Measurements from ENCODE around the gene ASTN2.
A peak's percentile ranks its signal among the peaks of the same experiment; 100 is the strongest.

Gene ASTN2

DNA sequence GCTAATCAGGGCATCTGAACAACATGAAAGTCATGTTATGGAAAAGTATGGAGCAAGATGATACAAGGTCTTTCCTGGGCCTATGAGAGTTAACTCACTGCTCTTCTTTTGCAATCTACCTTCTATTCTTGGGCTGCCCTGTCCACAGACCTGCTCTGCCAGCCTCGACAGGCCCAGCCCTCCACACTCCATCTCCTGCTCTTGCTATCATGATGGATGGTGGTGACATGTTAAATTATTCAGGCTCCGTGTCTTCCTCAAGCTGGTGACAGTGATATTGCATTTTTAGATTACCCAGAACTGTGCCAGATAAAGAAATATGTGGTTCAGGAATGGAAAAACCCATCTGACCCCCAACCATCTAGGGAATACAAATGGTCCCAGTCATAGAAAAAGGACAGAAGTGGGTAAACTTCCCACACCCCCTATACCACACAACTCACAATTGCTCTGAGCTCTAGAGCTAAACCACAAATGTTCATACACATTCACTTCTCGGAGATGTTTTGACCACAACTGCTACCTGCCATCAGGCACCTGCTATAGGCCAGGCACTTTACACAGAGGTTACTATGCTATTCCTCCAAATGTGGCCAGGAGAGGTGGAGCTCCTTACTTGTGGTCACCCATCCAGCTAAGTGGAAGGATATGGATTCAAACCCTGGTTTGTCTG is 311.3 kb downstream of the ASTN2 start:
- Histone ChIP-seq H3K9ac (no peak overlapping the region), H3K4me1 (peaks cover 0 to 12% (median 3%) of the 10 kb centered on the region in 10 experiments; a peak in 8 of 20 replicates), H4K20me1 (no peaks in the 10 kb centered on the region), H3K4me2 (peak overlapping the region in 8 of 11 experiments; percentile 11 to 48 (median 26); a peak in 12 of 22 replicates), H3K27me3 (no peaks in the 10 kb centered on the region), H3K36me3 (no peaks in the 10 kb centered on the region), H3K27ac (no peak overlapping the region), H3K9me3 (replicated peaks in 1 of 11) (no peaks in the 10 kb centered on the region), H3K4me3 (no peak overlapping the region)
- TF ChIP-seq Cebpa-rat (IDR thresholded peaks at IDR 0.05) = no peak

DNA sequence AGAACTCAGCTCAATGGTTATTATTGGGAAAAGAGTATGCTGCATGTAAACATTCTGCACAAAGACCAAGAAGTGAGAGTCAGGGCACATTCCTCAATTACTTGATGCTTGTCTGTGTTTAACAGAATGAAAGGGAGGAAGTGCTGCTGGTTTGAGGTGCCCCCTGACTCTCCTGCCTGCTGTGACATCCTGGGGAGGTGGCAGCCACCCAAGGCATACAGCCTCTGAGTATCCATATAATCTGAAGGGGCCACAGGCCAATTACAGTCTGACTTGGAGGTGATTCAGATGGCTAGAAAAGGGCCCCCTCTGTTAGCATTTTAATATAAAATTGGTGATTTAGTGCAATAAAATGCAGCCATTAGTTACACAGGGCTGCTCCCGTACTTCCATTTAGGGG is 313.8 kb downstream of the ASTN2 start:
- H3K4me3 ChIP-seq = no peak overlapping the region
- H3K4me1 ChIP-seq = peaks cover 0 to 12% (median 3%) of the 10 kb centered on the region in 10 experiments; a peak in 8 of 20 replicates
- H3K9me3 ChIP-seq (replicated peaks in 1 of 11) = no peaks in the 10 kb centered on the region
- no peaks in the 10 kb centered on the region for H4K20me1 ChIP-seq
- H3K27me3 ChIP-seq = no peaks in the 10 kb centered on the region
- no peaks in the 10 kb centered on the region for H3K36me3 ChIP-seq
- no peak for TF ChIP-seq Cebpa-rat (IDR thresholded peaks at IDR 0.05)
- H3K4me2 ChIP-seq = no peak overlapping the region
- no peak overlapping the region for H3K27ac ChIP-seq
- no peak overlapping the region for H3K9ac ChIP-seq

DNA sequence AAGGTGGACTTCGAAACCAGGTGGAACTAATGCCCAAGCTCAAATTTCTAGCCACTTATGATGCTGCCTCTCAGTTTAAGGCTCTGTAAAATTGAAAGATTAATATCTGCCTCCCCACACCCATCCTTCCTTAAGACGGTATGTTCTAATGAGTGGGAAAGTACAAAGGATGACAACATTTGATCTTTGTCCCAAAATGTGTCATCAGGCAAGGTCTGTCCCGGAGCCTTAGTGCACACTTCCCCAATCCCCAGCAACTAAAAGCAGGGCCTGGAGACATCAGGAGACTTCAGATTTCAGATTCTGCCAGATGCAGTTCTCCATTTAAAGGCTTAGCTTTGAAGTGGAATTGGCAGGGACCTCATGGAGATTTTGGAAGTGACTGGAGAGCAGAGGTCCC is 316.5 kb downstream of the ASTN2 start:
- H3K9ac ChIP-seq = no peak overlapping the region
- no peak overlapping the region for H3K27ac ChIP-seq
- H3K4me1 ChIP-seq = peaks cover 0 to 4% (median 0%) of the 10 kb centered on the region in 10 experiments; a peak in 8 of 20 replicates
- TF ChIP-seq Cebpa-rat (IDR thresholded peaks at IDR 0.05) = no peak
- H3K9me3 ChIP-seq (replicated peaks in 1 of 11) = no peaks in the 10 kb centered on the region
- H3K36me3 ChIP-seq = 0 out of 22 replicates have a peak, but pooled peaks cover 0 to 6% (median 0%) of the 10 kb centered on the region in 11 experiments
- no peaks in the 10 kb centered on the region for H4K20me1 ChIP-seq
- H3K4me2 ChIP-seq = no peak overlapping the region
- no peak overlapping the region for H3K4me3 ChIP-seq
- no peaks in the 10 kb centered on the region for H3K27me3 ChIP-seq

DNA sequence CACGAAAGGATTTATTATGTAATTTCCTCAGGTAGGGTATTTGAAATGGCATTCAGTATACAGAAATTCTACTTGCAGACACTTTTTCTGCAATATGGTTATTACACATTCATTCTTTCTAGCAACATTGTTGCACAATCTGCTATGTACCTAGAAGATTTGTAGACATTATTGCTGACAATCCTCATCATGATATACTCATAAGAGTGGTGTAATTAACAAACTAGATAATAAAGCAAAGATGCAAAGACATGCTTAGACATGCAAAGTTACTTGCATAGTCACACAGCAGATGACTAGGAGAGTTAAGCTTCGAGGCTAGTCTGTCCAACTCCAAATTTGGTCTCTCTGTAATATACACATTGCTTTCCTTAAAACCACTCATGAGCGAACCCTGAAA is 317.1 kb downstream of the ASTN2 start:
- Histone ChIP-seq H3K4me1 (no peaks in the 10 kb centered on the region), H3K27ac (no peak overlapping the region), H3K27me3 (no peaks in the 10 kb centered on the region), H3K36me3 (0 out of 22 replicates have a peak, but pooled peaks cover 0 to 6% (median 0%) of the 10 kb centered on the region in 11 experiments), H3K9me3 (replicated peaks in 1 of 11) (no peaks in the 10 kb centered on the region), H3K9ac (no peak overlapping the region), H3K4me2 (no peak overlapping the region), H4K20me1 (no peaks in the 10 kb centered on the region), H3K4me3 (no peak overlapping the region)
- TF ChIP-seq Cebpa-rat (IDR thresholded peaks at IDR 0.05) = no peak

DNA sequence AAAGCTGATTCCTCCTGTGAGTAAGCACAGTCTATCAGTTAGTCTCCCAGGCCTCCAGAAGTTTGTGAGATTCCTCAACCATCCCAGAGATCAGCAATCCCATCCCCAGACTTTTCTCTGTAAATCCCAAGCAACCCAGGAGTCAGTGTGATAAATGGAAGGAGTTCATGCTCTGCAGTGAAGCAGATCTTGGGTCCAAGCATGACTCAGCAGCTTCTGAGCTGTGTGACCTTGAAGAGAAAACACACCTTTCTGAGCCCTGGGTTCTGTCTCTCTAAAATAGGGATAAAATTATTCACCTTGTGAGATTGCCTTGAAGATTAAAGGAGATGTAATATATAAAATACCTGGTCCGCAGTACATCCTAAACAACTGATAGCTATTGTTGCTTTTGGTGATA is 318.7 kb downstream of the ASTN2 start:
- no peaks in the 10 kb centered on the region for H3K27me3 ChIP-seq
- H3K27ac ChIP-seq = no peak overlapping the region
- no peak overlapping the region for H3K4me2 ChIP-seq
- no peak for TF ChIP-seq Cebpa-rat (IDR thresholded peaks at IDR 0.05)
- 0 out of 22 replicates have a peak, but pooled peaks cover 0 to 6% (median 0%) of the 10 kb centered on the region in 11 experiments for H3K36me3 ChIP-seq
- H4K20me1 ChIP-seq = no peaks in the 10 kb centered on the region
- H3K9me3 ChIP-seq (replicated peaks in 1 of 11) = no peaks in the 10 kb centered on the region
- no peak overlapping the region for H3K9ac ChIP-seq
- H3K4me3 ChIP-seq = no peak overlapping the region
- H3K4me1 ChIP-seq = no peaks in the 10 kb centered on the region

- Histone ChIP-seq H3K9me3 (replicated peaks in 1 of 11) (no peaks in the 10 kb centered on the region), H3K36me3 (0 out of 22 replicates have a peak, but pooled peaks cover 0 to 6% (median 0%) of the 10 kb centered on the region in 11 experiments), H3K4me1 (no peaks in the 10 kb centered on the region), H3K9ac (no peak overlapping the region), H3K27me3 (no peaks in the 10 kb centered on the region), H4K20me1 (no peaks in the 10 kb centered on the region), H3K4me3 (no peak overlapping the region), H3K27ac (no peak overlapping the region), H3K4me2 (no peak overlapping the region)
- no peak for TF ChIP-seq Cebpa-rat (IDR thresholded peaks at IDR 0.05)
Measured at GRCh38 chr9:117095081-117095480, 319.8 kb downstream of the ASTN2 start.

DNA sequence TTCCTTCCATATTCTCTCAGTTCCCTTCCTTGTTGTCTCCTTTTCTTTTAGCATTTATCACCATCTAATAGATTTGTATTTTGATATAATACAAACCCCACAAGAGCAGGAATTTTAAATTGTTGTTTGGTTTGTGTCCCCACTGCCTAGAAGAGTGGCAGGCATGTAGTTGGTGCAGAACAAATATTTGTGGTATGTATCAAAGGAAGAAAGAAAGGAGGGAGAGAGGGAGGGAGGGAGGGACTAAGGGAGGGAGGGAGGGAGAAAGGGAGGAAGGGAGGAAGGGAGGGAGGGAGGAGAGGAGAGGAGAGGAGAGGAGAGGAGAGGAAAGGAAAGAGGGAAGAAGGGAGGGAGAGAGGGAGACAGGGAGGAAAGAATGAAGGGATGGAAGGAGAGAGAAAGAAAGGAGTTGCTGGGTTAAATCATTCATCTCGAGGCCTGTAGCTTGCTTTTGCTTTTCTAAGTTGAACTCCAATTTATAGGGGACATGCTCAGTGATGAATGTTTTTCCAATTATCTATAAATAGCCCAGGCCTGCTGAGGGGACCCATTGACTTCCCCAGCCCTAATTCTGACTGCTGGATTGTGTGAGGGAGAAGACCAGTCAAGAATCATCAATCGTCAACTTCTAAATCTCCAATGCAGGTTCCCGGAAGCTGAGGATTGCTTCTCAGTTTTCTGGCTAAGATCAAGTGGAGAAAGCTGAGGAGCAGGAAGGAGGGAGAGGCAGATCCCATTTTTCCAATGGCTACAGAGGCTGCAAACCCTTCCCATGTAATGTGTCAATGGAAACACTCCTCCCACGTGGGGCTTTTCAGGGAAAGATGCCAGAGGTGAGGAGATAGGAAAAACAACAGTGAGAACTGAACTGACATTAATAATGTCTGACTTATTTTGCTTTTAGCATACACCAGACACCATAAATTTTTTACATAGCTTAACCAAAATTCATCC is 320.7 kb downstream of the ASTN2 start:
- Histone ChIP-seq H3K4me3 (no peak overlapping the region), H3K36me3 (0 out of 22 replicates have a peak, but pooled peaks cover 0 to 6% (median 0%) of the 10 kb centered on the region in 11 experiments), H3K4me1 (no peaks in the 10 kb centered on the region), H3K27ac (no peak overlapping the region), H4K20me1 (no peaks in the 10 kb centered on the region), H3K9ac (no peak overlapping the region), H3K4me2 (no peak overlapping the region), H3K9me3 (replicated peaks in 1 of 11) (no peaks in the 10 kb centered on the region), H3K27me3 (no peaks in the 10 kb centered on the region)
- no peak for TF ChIP-seq Cebpa-rat (IDR thresholded peaks at IDR 0.05)

GRCh38 chr9:117092582-117092981 is 322.3 kb downstream of the ASTN2 start:
- Histone ChIP-seq H4K20me1 (no peaks in the 10 kb centered on the region), H3K4me3 (no peak overlapping the region), H3K27me3 (no peaks in the 10 kb centered on the region), H3K9me3 (replicated peaks in 1 of 11) (no peaks in the 10 kb centered on the region), H3K36me3 (0 out of 22 replicates have a peak, but pooled peaks cover 0 to 12% (median 0%) of the 10 kb centered on the region in 11 experiments), H3K27ac (no peak overlapping the region; a peak in 1 of 22 replicates), H3K4me2 (no peak overlapping the region; a peak in 1 of 22 replicates), H3K4me1 (no peaks in the 10 kb centered on the region), H3K9ac (no peak overlapping the region)
- no peak for TF ChIP-seq Cebpa-rat (IDR thresholded peaks at IDR 0.05)

- H4K20me1 ChIP-seq = no peaks in the 10 kb centered on the region
- H3K36me3 ChIP-seq = 0 out of 22 replicates have a peak, but pooled peaks cover 0 to 12% (median 0%) of the 10 kb centered on the region in 11 experiments
- no peaks in the 10 kb centered on the region for H3K4me1 ChIP-seq
- H3K9me3 ChIP-seq (replicated peaks in 1 of 11) = no peaks in the 10 kb centered on the region
- no peak overlapping the region for H3K4me2 ChIP-seq
- H3K27me3 ChIP-seq = no peaks in the 10 kb centered on the region
- no peak overlapping the region for H3K9ac ChIP-seq
- H3K4me3 ChIP-seq = no peak overlapping the region
- TF ChIP-seq Cebpa-rat (IDR thresholded peaks at IDR 0.05) = no peak
- no peak overlapping the region for H3K27ac ChIP-seq
Measured at GRCh38 chr9:117091529-117091928, 323.3 kb downstream of the ASTN2 start.

Measured in BLaER1 treated with 17β-estradiol and CSF1 and Interleukin-3, amounts not matched to agents 10 nM and 100 nM (cell line).